Neutrophil (primary cell): Measurements from ENCODE around the gene MYBPHL.
"Not testable (repeated sequence)": the region's sequence is repeated elsewhere in the genome, so short reads cannot be mapped to it uniquely, and the experiment has no call there.

Experiments used
- H3K27ac ChIP-seq: fragments of 200-600 bp; sonication (generic); 2 replicates; pipeline ENCODE4 v1.5.1; 2016; ENCODE audit warnings: mild to moderate bottlenecking, moderate library complexity
- H3K27me3 ChIP-seq: fragments of 200-600 bp; sonication (generic); 2 replicates; pipeline ENCODE4 v1.6.0; 2016; ENCODE audit warnings: mild to moderate bottlenecking
- H3K36me3 ChIP-seq: fragments of 200-600 bp; sonication (generic); 2 replicates; pipeline ENCODE4 v1.5.1; 2017
- H3K4me1 ChIP-seq, 2 experiments: fragments of 200-600 bp in 1 of 2; sonication (generic) in 1 of 2; 1 replicate in 1 of 2; 2 replicates in 1 of 2; pipeline versions ENCODE4 v1.5.1 to v1.6.1; 2013 to 2016; ENCODE audit warnings: low read depth in 1 of 2, low read length in 1 of 2, mild to moderate bottlenecking in 1 of 2, moderate library complexity in 1 of 2; ENCODE audit not compliant: control insufficient read depth in 1 of 2, insufficient read depth in 1 of 2
- H3K4me3 ChIP-seq, 2 experiments: fragments of 200-600 bp in 1 of 2; sonication (generic) in 1 of 2; 1 replicate in 1 of 2; 2 replicates in 1 of 2; pipeline ENCODE4 v1.5.1; 2013 to 2016; ENCODE audit warnings: low read depth in 1 of 2, low read length in 1 of 2, mild to moderate bottlenecking in 1 of 2, moderate library complexity in 1 of 2
- H3K9me3 ChIP-seq: fragments of 200-600 bp; sonication (generic); 2 replicates; pipeline ENCODE4 v1.5.1; 2016
- TF ChIP-seq, protein P1 (sequence below): fragments of 200-600 bp; sonication (generic); IDR thresholded peaks from 2 replicates; pipeline ENCODE4 v1.5.1; 2016; ENCODE audit warnings: antibody characterized with exemption

MYBPHL gene

DNA sequence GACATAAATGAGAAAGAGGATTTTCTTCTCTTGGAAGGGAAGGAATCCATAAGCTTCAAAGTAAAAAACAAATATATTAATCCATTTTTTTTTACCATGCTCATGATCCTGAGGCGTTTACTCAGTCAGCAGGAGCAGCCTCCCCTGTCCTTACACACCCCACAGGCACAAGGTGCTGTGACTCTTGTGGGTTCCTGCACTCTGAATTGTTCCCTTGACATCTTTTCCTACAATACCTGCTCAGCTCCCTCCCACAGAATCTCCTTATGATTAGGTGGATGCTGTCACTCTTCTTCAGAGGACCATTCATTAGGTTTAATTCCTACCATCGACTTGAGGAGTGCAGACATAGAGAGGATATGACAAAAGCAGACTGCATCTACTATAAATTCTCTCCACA is 13.8 kb downstream of the MYBPHL start:
- Histone ChIP-seq H3K36me3 (no peaks in the 10 kb centered on the region), H3K27me3 (no peaks in the 10 kb centered on the region), H3K4me1 (peaks cover 35 to 43% of the 10 kb centered on the region in 2 experiments), H3K9me3 (no peaks in the 10 kb centered on the region), H3K4me3 (no peak overlapping the region), H3K27ac (no peak overlapping the region)
- TF ChIP-seq, protein P1, sequence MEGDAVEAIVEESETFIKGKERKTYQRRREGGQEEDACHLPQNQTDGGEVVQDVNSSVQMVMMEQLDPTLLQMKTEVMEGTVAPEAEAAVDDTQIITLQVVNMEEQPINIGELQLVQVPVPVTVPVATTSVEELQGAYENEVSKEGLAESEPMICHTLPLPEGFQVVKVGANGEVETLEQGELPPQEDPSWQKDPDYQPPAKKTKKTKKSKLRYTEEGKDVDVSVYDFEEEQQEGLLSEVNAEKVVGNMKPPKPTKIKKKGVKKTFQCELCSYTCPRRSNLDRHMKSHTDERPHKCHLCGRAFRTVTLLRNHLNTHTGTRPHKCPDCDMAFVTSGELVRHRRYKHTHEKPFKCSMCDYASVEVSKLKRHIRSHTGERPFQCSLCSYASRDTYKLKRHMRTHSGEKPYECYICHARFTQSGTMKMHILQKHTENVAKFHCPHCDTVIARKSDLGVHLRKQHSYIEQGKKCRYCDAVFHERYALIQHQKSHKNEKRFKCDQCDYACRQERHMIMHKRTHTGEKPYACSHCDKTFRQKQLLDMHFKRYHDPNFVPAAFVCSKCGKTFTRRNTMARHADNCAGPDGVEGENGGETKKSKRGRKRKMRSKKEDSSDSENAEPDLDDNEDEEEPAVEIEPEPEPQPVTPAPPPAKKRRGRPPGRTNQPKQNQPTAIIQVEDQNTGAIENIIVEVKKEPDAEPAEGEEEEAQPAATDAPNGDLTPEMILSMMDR: no peak

GRCh38 chr1:109292364-109292763 is 14.4 kb downstream of the MYBPHL start:
- Histone ChIP-seq H3K27ac (peak overlapping the region; percentile 79), H3K27me3 (no peaks in the 10 kb centered on the region), H3K4me3 (no peak overlapping the region), H3K9me3 (no peaks in the 10 kb centered on the region), H3K4me1 (peaks cover 35 to 43% of the 10 kb centered on the region in 2 experiments), H3K36me3 (no peaks in the 10 kb centered on the region)
- TF ChIP-seq, protein P1: no peak

GRCh38 chr1:109290998-109291397 is 15.8 kb downstream of the MYBPHL start:
- TF ChIP-seq, protein P1: no peak
- H3K36me3 ChIP-seq: no peaks in the 10 kb centered on the region
- no peak overlapping the region for H3K4me3 ChIP-seq
- H3K9me3 ChIP-seq: no peaks in the 10 kb centered on the region
- peaks cover 35 to 42% of the 10 kb centered on the region in 2 experiments for H3K4me1 ChIP-seq
- no peaks in the 10 kb centered on the region for H3K27me3 ChIP-seq
- H3K27ac ChIP-seq: peak overlapping the region; percentile 79

- no peaks in the 10 kb centered on the region for H3K9me3 ChIP-seq
- H3K4me1 ChIP-seq: peaks cover 28 to 33% of the 10 kb centered on the region in 2 experiments
- no peak overlapping the region for H3K4me3 ChIP-seq
- no peaks in the 10 kb centered on the region for H3K27me3 ChIP-seq
- H3K36me3 ChIP-seq: no peaks in the 10 kb centered on the region
- TF ChIP-seq, protein P1: no peak
- H3K27ac ChIP-seq: peak overlapping the region; percentile 79
Observed at GRCh38 chr1:109290137-109290536, 16.7 kb downstream of the MYBPHL start.

DNA sequence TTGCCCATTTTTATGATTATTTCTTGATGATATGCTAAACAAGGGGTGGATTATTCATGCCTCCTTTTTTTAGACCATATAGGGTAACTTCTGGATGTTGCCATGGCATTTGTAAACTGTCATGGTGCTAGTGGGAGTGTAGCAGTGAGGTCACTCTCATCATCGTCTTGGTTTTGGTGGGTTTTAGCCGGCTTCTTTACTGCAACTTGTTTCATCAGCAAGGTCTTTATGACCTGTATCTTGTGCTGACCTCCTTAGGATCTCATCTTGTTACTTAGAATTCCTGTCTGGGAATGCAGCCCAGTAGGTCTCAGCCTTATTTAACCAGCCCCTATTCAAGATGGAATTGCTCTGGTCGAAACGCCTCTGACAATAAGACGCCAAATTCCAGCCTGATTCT is 20.0 kb downstream of the MYBPHL start:
- not testable (repeated sequence) for H3K9me3 ChIP-seq, H3K27me3 ChIP-seq, H3K4me3 ChIP-seq, H3K36me3 ChIP-seq, H3K27ac ChIP-seq
- H3K4me1 ChIP-seq: peaks cover 34 to 36% of the 10 kb centered on the region in 2 experiments

DNA sequence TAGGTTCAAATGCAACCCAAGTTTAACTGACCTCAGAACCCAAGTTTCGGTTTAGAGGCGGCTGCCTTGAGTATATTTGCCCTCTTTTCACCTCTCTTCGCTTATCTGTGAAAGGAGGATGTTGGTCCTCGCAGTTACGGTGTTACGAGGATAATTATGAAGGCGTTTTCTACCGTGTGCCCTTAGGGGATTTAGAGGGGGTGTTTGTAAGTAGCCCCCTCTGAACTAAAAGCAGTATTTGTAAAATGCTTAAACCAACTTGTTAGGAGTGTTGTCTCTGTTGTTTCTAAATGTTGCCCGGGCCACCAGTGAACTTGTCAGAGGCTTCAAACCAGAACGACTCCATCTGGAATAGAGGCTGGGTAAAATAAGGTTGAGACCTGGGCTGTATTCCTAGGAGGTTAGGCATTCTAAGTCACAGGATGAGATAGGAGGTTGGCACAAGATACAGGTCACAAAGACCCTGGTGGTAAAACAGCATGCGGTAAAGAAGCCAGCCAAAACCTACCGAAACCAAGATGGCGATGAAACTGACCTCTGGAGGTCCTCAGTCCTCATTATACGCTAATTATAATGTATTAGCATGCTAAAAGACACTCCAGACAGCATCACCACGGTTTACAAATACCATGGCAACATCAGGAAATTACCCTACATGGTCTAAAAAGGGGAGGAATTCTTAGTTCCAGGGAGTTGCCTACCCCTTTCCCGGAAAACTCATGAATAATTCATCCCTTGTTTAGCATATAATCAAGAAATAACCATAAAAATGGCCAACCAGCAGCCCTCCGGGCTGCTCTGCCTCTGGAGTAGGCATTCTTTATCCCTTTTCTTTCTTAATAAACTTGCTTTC is 22.8 kb downstream of the MYBPHL start:
- H3K27me3 ChIP-seq: no peaks in the 10 kb centered on the region
- H3K36me3 ChIP-seq: no peaks in the 10 kb centered on the region
- H3K9me3 ChIP-seq: no peaks in the 10 kb centered on the region
- H3K4me1 ChIP-seq: peaks cover 34 to 36% of the 10 kb centered on the region in 2 experiments
- TF ChIP-seq, protein P1: no peak
- H3K4me3 ChIP-seq: peak overlapping the region; percentile 91 to 97
- peak overlapping the region; percentile 88 for H3K27ac ChIP-seq
